ENCODE data around the gene PRR20E.
"Not testable (repeated sequence)": the region's sequence is repeated elsewhere in the genome, so short reads cannot be mapped to it uniquely, and the experiment has no call there.

The PRR20E gene

GRCh38 chr13:57166897-57167296 lies at the start of gene PRR20E:
PRR20E (plus strand) TSS chr13:57167197; CDS start chr13:57167584, 387 bp downstream.
- H3K27ac Mint-ChIP-seq; H3K36me3 Mint-ChIP-seq (ENCODE audit: low read depth); H3K4me3 Mint-ChIP-seq; H3K27me3 Mint-ChIP-seq; H3K9me3 Mint-ChIP-seq; H3K4me1 Mint-ChIP-seq (ENCODE audit: low read depth): not testable (repeated sequence)

GRCh38 chr13:57123681-57124080 lies 43.3 kb upstream of the PRR20E start:
- H3K27me3 Mint-ChIP-seq, result no peaks in the 10 kb centered on the region
- H3K9me3 Mint-ChIP-seq, result peaks cover 3% of the 10 kb centered on the region
- H3K4me1 Mint-ChIP-seq (ENCODE audit: low read depth), result no peaks in the 10 kb centered on the region
- no peaks in the 10 kb centered on the region for H3K36me3 Mint-ChIP-seq (ENCODE audit: low read depth)
- no peak overlapping the region for H3K4me3 Mint-ChIP-seq
- no peak overlapping the region for H3K27ac Mint-ChIP-seq

GRCh38 chr13:57128909-57129308 lies 38.1 kb upstream of the PRR20E start:
- Mint-ChIP-seq H3K27ac (no peak overlapping the region), H3K4me3 (no peak overlapping the region), H3K36me3 (ENCODE audit: low read depth) (no peaks in the 10 kb centered on the region), H3K27me3 (no peaks in the 10 kb centered on the region), H3K4me1 (ENCODE audit: low read depth) (no peaks in the 10 kb centered on the region), H3K9me3 (peaks cover 8% of the 10 kb centered on the region)

- H3K36me3 Mint-ChIP-seq (ENCODE audit: low read depth), result no peaks in the 10 kb centered on the region
- H3K27me3 Mint-ChIP-seq, result no peaks in the 10 kb centered on the region
- peaks cover 11% of the 10 kb centered on the region for H3K9me3 Mint-ChIP-seq
- no peaks in the 10 kb centered on the region for H3K4me1 Mint-ChIP-seq (ENCODE audit: low read depth)
- no peak overlapping the region for H3K4me3 Mint-ChIP-seq
- H3K27ac Mint-ChIP-seq, result no peak overlapping the region
These were observed 30.9 kb upstream of the PRR20E start for GRCh38 chr13:57136093-57136492.

- H3K27ac Mint-ChIP-seq, result no peak overlapping the region
- peaks cover 4% of the 10 kb centered on the region for H3K9me3 Mint-ChIP-seq
- H3K36me3 Mint-ChIP-seq (ENCODE audit: low read depth), result no peaks in the 10 kb centered on the region
- no peaks in the 10 kb centered on the region for H3K27me3 Mint-ChIP-seq
- H3K4me3 Mint-ChIP-seq, result no peak overlapping the region
- H3K4me1 Mint-ChIP-seq (ENCODE audit: low read depth), result no peaks in the 10 kb centered on the region
These were observed 29.4 kb upstream of the PRR20E start for GRCh38 chr13:57137585-57137984.

GRCh38 chr13:57138988-57139387 lies 28.0 kb upstream of the PRR20E start:
- Mint-ChIP-seq H3K4me1 (ENCODE audit: low read depth) (no peaks in the 10 kb centered on the region), H3K27ac (no peak overlapping the region), H3K36me3 (ENCODE audit: low read depth) (no peaks in the 10 kb centered on the region), H3K9me3 (peaks cover 4% of the 10 kb centered on the region), H3K27me3 (no peaks in the 10 kb centered on the region), H3K4me3 (no peak overlapping the region)

- not testable (repeated sequence) for H3K9me3 Mint-ChIP-seq; H3K27ac Mint-ChIP-seq; H3K4me1 Mint-ChIP-seq (ENCODE audit: low read depth); H3K27me3 Mint-ChIP-seq; H3K4me3 Mint-ChIP-seq; H3K36me3 Mint-ChIP-seq (ENCODE audit: low read depth)
These were observed 27.2 kb upstream of the PRR20E start for GRCh38 chr13:57139781-57140180.

- not testable (repeated sequence) for H3K9me3 Mint-ChIP-seq; H3K27ac Mint-ChIP-seq; H3K36me3 Mint-ChIP-seq (ENCODE audit: low read depth); H3K4me1 Mint-ChIP-seq (ENCODE audit: low read depth); H3K27me3 Mint-ChIP-seq; H3K4me3 Mint-ChIP-seq
These were observed 26.6 kb upstream of the PRR20E start, which contains the start of gene PRR20A for GRCh38 chr13:57140235-57140968. PRR20A (plus strand) TSS chr13:57140918; CDS start chr13:57141305, 387 bp downstream.

GRCh38 chr13:57147188-57147587 lies 19.8 kb upstream of the PRR20E start, which contains the start of gene PRR20B:
PRR20B (plus strand) TSS chr13:57147488; CDS start chr13:57147875, 387 bp downstream.
- H3K4me1 Mint-ChIP-seq (ENCODE audit: low read depth); H3K36me3 Mint-ChIP-seq (ENCODE audit: low read depth); H3K9me3 Mint-ChIP-seq: not testable (repeated sequence)

GRCh38 chr13:57148106-57148505 lies 18.9 kb upstream of the PRR20E start:
- not testable (repeated sequence) for H3K36me3 Mint-ChIP-seq (ENCODE audit: low read depth); H3K27me3 Mint-ChIP-seq; H3K4me1 Mint-ChIP-seq (ENCODE audit: low read depth); H3K9me3 Mint-ChIP-seq; H3K27ac Mint-ChIP-seq; H3K4me3 Mint-ChIP-seq

More at GRCh38 chr13:57147188-57147587, 19.8 kb upstream of the PRR20E start, which contains the start of gene PRR20B:
- not testable (repeated sequence) for H3K27ac Mint-ChIP-seq, H3K4me3 Mint-ChIP-seq, H3K27me3 Mint-ChIP-seq

GRCh38 chr13:57153761-57154160 lies 13.2 kb upstream of the PRR20E start, which contains the start of gene PRR20C:
PRR20C (plus strand) TSS chr13:57154061; CDS start chr13:57154448, 387 bp downstream.
- not testable (repeated sequence) for H3K4me3 Mint-ChIP-seq; H3K27ac Mint-ChIP-seq; H3K4me1 Mint-ChIP-seq (ENCODE audit: low read depth); H3K9me3 Mint-ChIP-seq; H3K36me3 Mint-ChIP-seq (ENCODE audit: low read depth); H3K27me3 Mint-ChIP-seq

- H3K9me3 Mint-ChIP-seq; H3K27me3 Mint-ChIP-seq; H3K4me3 Mint-ChIP-seq; H3K27ac Mint-ChIP-seq; H3K4me1 Mint-ChIP-seq (ENCODE audit: low read depth); H3K36me3 Mint-ChIP-seq (ENCODE audit: low read depth): not testable (repeated sequence)
These were observed 6.7 kb upstream of the PRR20E start, which contains the start of gene PRR20D for GRCh38 chr13:57160332-57160731. PRR20D (plus strand) TSS chr13:57160632; CDS start chr13:57161019, 387 bp downstream.

GRCh38 chr13:57191667-57192066 lies 24.7 kb downstream of the PRR20E start:
- no peak overlapping the region for H3K4me3 Mint-ChIP-seq
- H3K27me3 Mint-ChIP-seq, result no peaks in the 10 kb centered on the region
- H3K4me1 Mint-ChIP-seq (ENCODE audit: low read depth), result no peaks in the 10 kb centered on the region
- H3K9me3 Mint-ChIP-seq, result peaks cover 7% of the 10 kb centered on the region
- no peak overlapping the region for H3K27ac Mint-ChIP-seq
- H3K36me3 Mint-ChIP-seq (ENCODE audit: low read depth), result no peaks in the 10 kb centered on the region

GRCh38 chr13:57212989-57213388 lies 46.0 kb downstream of the PRR20E start:
- Mint-ChIP-seq H3K36me3 (ENCODE audit: low read depth) (no peaks in the 10 kb centered on the region), H3K9me3 (peaks cover 11% of the 10 kb centered on the region), H3K4me3 (no peak overlapping the region), H3K27me3 (no peaks in the 10 kb centered on the region), H3K4me1 (ENCODE audit: low read depth) (no peaks in the 10 kb centered on the region), H3K27ac (no peak overlapping the region)
